ENCODE data around the gene GPR141.

GPR141 gene

GRCh38 chr7:37769726-37770125 lies 86.2 kb downstream of the GPR141 start:
- H3K4me3 ChIP-seq (ENCODE audit: low read depth, low read length), result no peak overlapping the region
- DNase-seq (ENCODE audit: low read depth), result no peak

GRCh38 chr7:37770838-37771237 lies 87.3 kb downstream of the GPR141 start:
- no peak for DNase-seq (ENCODE audit: low read depth)
- H3K4me3 ChIP-seq (ENCODE audit: low read depth, low read length), result no peak overlapping the region

GRCh38 chr7:37771342-37771741 lies 87.8 kb downstream of the GPR141 start:
- no peak for DNase-seq (ENCODE audit: low read depth)
- no peak overlapping the region for H3K4me3 ChIP-seq (ENCODE audit: low read depth, low read length)

- H3K4me3 ChIP-seq (ENCODE audit: low read depth, low read length), result no peak overlapping the region
- no peak for DNase-seq (ENCODE audit: low read depth)
Observed at GRCh38 chr7:37771801-37772200, 88.2 kb downstream of the GPR141 start.

- no peak for DNase-seq (ENCODE audit: low read depth)
- H3K4me3 ChIP-seq (ENCODE audit: low read depth, low read length), result no peak overlapping the region
Observed at GRCh38 chr7:37775921-37776320, 92.4 kb downstream of the GPR141 start.

- no peak overlapping the region for H3K4me3 ChIP-seq (ENCODE audit: low read depth, low read length)
- no peak for DNase-seq (ENCODE audit: low read depth)
Observed at GRCh38 chr7:37781156-37781555, 97.6 kb downstream of the GPR141 start.

GRCh38 chr7:37782166-37782565 lies 98.6 kb downstream of the GPR141 start:
- DNase-seq (ENCODE audit: low read depth), result no peak
- no peak overlapping the region for H3K4me3 ChIP-seq (ENCODE audit: low read depth, low read length)

- DNase-seq (ENCODE audit: low read depth), result no peak
- no peak overlapping the region for H3K4me3 ChIP-seq (ENCODE audit: low read depth, low read length)
Observed at GRCh38 chr7:37784015-37784414, 100.4 kb downstream of the GPR141 start.

GRCh38 chr7:37786741-37787569 lies 103.4 kb downstream of the GPR141 start:
- DNase-seq (ENCODE audit: low read depth), result no peak
- H3K4me3 ChIP-seq (ENCODE audit: low read depth, low read length), result no peak overlapping the region
